Neuronal stem cell (in vitro differentiated cells): Measurements from ENCODE around the gene STX10.
"Not testable (repeated sequence)": the region's sequence is repeated elsewhere in the genome, so short reads cannot be mapped to it uniquely, and the experiment has no call there.

Experiments used
- DNase-seq: peaks from one replicate; pipeline ENCODE4 v3.0.0-alpha.2; 2013; ENCODE audit warnings: low spot score
- H2AFZ ChIP-seq: one replicate; pipeline ENCODE4 v1.6.1; 2013; ENCODE audit warnings: mild to moderate bottlenecking, low read length, inconsistent platforms
- H2AK5ac ChIP-seq: 2 replicates; pipeline ENCODE4 v1.6.1; 2013; ENCODE audit warnings: low read depth, mild to moderate bottlenecking, inconsistent platforms, low read length, moderate library complexity, mixed read lengths
- H2BK120ac ChIP-seq: 2 replicates; pipeline ENCODE4 v1.6.1; 2013; ENCODE audit warnings: low read depth, mild to moderate bottlenecking, inconsistent platforms, low read length, moderate library complexity, mixed read lengths
- H2BK12ac ChIP-seq: one replicate; pipeline ENCODE4 v1.6.1; 2013; ENCODE audit warnings: low read length, inconsistent platforms
- H2BK15ac ChIP-seq: 2 replicates; pipeline ENCODE4 v1.6.1; 2013; ENCODE audit warnings: mild to moderate bottlenecking, low read length, inconsistent platforms, mixed read lengths
- H2BK5ac ChIP-seq: one replicate; pipeline ENCODE4 v1.6.1; 2013; ENCODE audit warnings: inconsistent platforms, mild to moderate bottlenecking, low read length, moderate library complexity
- H3K14ac ChIP-seq: one replicate; pipeline ENCODE4 v1.6.1; 2013; ENCODE audit warnings: low read length, inconsistent platforms
- H3K18ac ChIP-seq: 2 replicates; pipeline ENCODE4 v1.6.1; 2013; ENCODE audit warnings: low read length, inconsistent platforms
- H3K23ac ChIP-seq: 2 replicates; pipeline ENCODE4 v1.6.1; 2013; ENCODE audit warnings: low read depth, mild to moderate bottlenecking, mixed read lengths, low read length, inconsistent platforms; ENCODE audit not compliant: poor library complexity
- H3K27ac ChIP-seq: replicated peaks from 3 replicates; pipeline ENCODE4 v1.5.1; 2013; ENCODE audit warnings: low read length, inconsistent platforms
- H3K27me3 ChIP-seq, 3 experiments: 2 replicates each; pipeline ENCODE4 v1.6.1; 2013; ENCODE audit warnings: low read length in 3 of 3, mild to moderate bottlenecking in 2 of 3, inconsistent platforms in 1 of 3, low read depth in 1 of 3, mixed read lengths in 1 of 3, moderate library complexity in 1 of 3; ENCODE audit not compliant: control insufficient read depth in 3 of 3, insufficient read depth in 3 of 3
- H3K36me3 ChIP-seq, 2 donors: replicated peaks in 1 of 2; 2 replicates each; pipeline ENCODE4 v1.6.1; 2013; ENCODE audit warnings: low read length in 2 of 2; ENCODE audit not compliant: control insufficient read depth in 2 of 2, insufficient read depth in 2 of 2
- H3K4ac ChIP-seq: 2 replicates; pipeline ENCODE4 v1.6.1; 2013; ENCODE audit warnings: inconsistent platforms, mild to moderate bottlenecking, low read length, moderate library complexity
- H3K4me1 ChIP-seq, 2 donors: 1 replicate in 1 of 2; 2 replicates in 1 of 2; pipeline ENCODE4 v1.6.1; 2013; ENCODE audit warnings: low read length in 2 of 2, low read depth in 1 of 2; ENCODE audit not compliant: control insufficient read depth in 2 of 2, insufficient read depth in 1 of 2
- H3K4me2 ChIP-seq: one replicate; pipeline ENCODE4 v1.6.1; 2013; ENCODE audit warnings: mild to moderate bottlenecking, low read length, inconsistent platforms; ENCODE audit not compliant: insufficient read depth, poor library complexity, severe bottlenecking
- H3K4me3 ChIP-seq, 2 donors: 2 replicates each; pipeline ENCODE4 v1.5.1; 2013; ENCODE audit warnings: low read length in 2 of 2, mild to moderate bottlenecking in 2 of 2, inconsistent platforms in 1 of 2, moderate library complexity in 1 of 2
- H3K79me1 ChIP-seq: one replicate; pipeline ENCODE4 v1.6.1; 2013; ENCODE audit warnings: low read depth, mild to moderate bottlenecking, inconsistent platforms, low read length, moderate library complexity
- H3K9ac ChIP-seq: one replicate; pipeline ENCODE4 v1.6.1; 2013; ENCODE audit warnings: mild to moderate bottlenecking, low read depth, low read length, inconsistent platforms; ENCODE audit not compliant: poor library complexity
- H3K9me3 ChIP-seq, 2 donors: replicated peaks in 1 of 2; 2 replicates each; pipeline versions ENCODE3 to v1.6.1; 2013; ENCODE audit warnings: low read length in 2 of 2, mild to moderate bottlenecking in 2 of 2, inconsistent platforms in 1 of 2, low read depth in 1 of 2, mixed read lengths in 1 of 2, moderate library complexity in 1 of 2; ENCODE audit not compliant: control insufficient read depth in 2 of 2, insufficient read depth in 1 of 2
- H4K8ac ChIP-seq: one replicate; pipeline ENCODE4 v1.6.1; 2013; ENCODE audit warnings: low read depth, mild to moderate bottlenecking, inconsistent platforms, low read length, moderate library complexity
- H4K91ac ChIP-seq: one replicate; pipeline ENCODE4 v1.6.1; 2013; ENCODE audit warnings: low read length, low read depth, mild to moderate bottlenecking, inconsistent platforms; ENCODE audit not compliant: poor library complexity
- WGBS, 2 donors: extraction: QIAGEN DNeasy Blood & Tissue Kit; methylation state at CpG; one replicate each; pipeline ENCODE4 v1.1.7; 2013; ENCODE audit warnings: missing lambda C conversion rate in 2 of 2, mixed read lengths in 1 of 2; ENCODE audit not compliant: insufficient read length in 2 of 2, insufficient replicate concordance in 1 of 2; ENCODE audit errors: extremely low coverage in 2 of 2; 5-methylcytosine and 5-hydroxymethylcytosine counted together

STX10 gene

GRCh38 chr19:13189600-13189999, 39.4 kb upstream of the STX10 start:
- Histone ChIP-seq H3K23ac (no peak overlapping the region), H3K4me1 (no peaks in the 10 kb centered on the region), H3K36me3 (no peaks in the 10 kb centered on the region), H4K8ac (no peak overlapping the region), H4K91ac (no peak overlapping the region), H2AK5ac (no peak overlapping the region), H2BK15ac (no peak overlapping the region), H3K14ac (no peak overlapping the region), H3K9ac (no peak overlapping the region), H3K18ac (no peak overlapping the region), H3K27ac (no peak overlapping the region), H2BK12ac (no peak overlapping the region), H3K4ac (no peak overlapping the region), H3K4me2 (no peak overlapping the region), H2BK5ac (no peak overlapping the region), H2BK120ac (no peak overlapping the region), H2AFZ (no peak overlapping the region), H3K9me3 (no peaks in the 10 kb centered on the region), H3K4me3 (no peak overlapping the region), H3K79me1 (no peaks in the 10 kb centered on the region), H3K27me3 (no peaks in the 10 kb centered on the region)
- no CpG with 5 or more reads among the region's 4 CpGs for WGBS, 2 donors
- no peak for DNase-seq

- Histone ChIP-seq H2AK5ac (no peak overlapping the region), H3K79me1 (no peaks in the 10 kb centered on the region), H3K23ac (no peak overlapping the region), H2BK15ac (no peak overlapping the region), H4K8ac (no peak overlapping the region), H2BK12ac (no peak overlapping the region), H3K14ac (no peak overlapping the region), H3K36me3 (no peaks in the 10 kb centered on the region), H3K4me1 (no peaks in the 10 kb centered on the region), H3K9me3 (no peaks in the 10 kb centered on the region), H3K18ac (no peak overlapping the region), H2BK120ac (no peak overlapping the region), H4K91ac (no peak overlapping the region), H3K27me3 (no peaks in the 10 kb centered on the region), H3K4me2 (no peak overlapping the region), H3K4ac (no peak overlapping the region), H3K4me3 (no peak overlapping the region), H2BK5ac (no peak overlapping the region), H3K9ac (no peak overlapping the region), H2AFZ (no peak overlapping the region), H3K27ac (no peak overlapping the region)
- DNase-seq, result no peak
- no CpG with 5 or more reads among the region's 4 CpGs for WGBS, 2 donors
Observed at GRCh38 chr19:13187419-13187818, 37.2 kb upstream of the STX10 start.

- WGBS, 2 donors, result no CpG with 5 or more reads among the region's 38 CpGs
Observed at GRCh38 chr19:13186688-13187087, 36.5 kb upstream of the STX10 start.

DNA sequence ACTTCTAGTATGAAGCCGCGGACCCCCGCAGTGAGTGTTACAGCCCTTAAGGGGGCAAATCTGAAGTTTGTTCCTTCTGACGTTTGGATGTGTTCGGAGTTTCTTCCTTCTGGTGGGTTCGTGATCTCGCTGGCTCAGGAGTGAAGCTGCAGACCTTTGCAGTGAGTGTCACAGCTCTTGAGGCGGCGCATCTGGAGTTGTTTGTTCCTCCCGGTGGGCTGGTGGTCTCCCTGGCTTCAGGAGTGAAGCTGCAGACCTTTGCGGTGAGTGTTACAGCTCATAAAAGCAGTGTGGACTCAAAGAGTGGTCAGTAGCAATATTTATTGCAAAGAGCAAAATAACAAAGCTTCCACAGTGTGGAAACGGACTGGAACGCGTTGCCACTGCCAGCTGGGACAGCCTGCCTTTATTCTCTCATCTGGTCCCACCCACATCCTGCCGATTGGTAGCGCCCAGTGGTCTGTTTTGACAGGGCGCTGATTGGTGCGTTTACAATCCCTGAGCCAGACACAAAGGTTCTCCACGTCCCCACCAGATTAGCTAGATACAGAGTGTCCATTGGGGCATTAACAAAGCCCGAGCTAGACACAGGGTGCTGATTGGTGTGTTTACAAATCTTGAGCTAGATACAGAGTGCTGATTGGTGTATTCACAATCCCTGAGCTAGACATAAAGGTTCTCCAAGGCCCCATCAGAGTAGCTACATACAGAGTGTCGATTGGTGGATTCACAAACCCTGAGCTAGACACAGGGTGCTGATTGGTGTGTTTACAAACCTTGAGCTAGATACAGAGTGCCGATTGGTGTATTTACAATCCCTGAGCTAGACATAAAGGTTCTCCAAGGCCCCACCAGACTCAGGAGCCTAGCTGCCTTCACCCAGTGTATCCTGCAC, 35.8 kb upstream of the STX10 start:
- H3K9me3 ChIP-seq, H2BK12ac ChIP-seq, H3K27me3 ChIP-seq, H3K36me3 ChIP-seq, H3K23ac ChIP-seq, H3K18ac ChIP-seq, DNase-seq, H3K4me2 ChIP-seq, H3K4ac ChIP-seq, H3K14ac ChIP-seq, H4K91ac ChIP-seq, H3K27ac ChIP-seq, H4K8ac ChIP-seq, H3K9ac ChIP-seq, H2BK15ac ChIP-seq, H2BK5ac ChIP-seq, H2AK5ac ChIP-seq, H3K79me1 ChIP-seq, H2BK120ac ChIP-seq, H3K4me3 ChIP-seq, H3K4me1 ChIP-seq: not testable (repeated sequence)
- H2AFZ ChIP-seq, result peak overlapping the region; percentile 28
- no CpG with 5 or more reads among the region's 22 CpGs for WGBS, 2 donors

More at GRCh38 chr19:13186688-13187087, 36.5 kb upstream of the STX10 start:
- not testable (repeated sequence) for H2BK15ac ChIP-seq, H2BK12ac ChIP-seq, H4K8ac ChIP-seq, H2BK5ac ChIP-seq, H3K36me3 ChIP-seq, H3K27me3 ChIP-seq, H3K18ac ChIP-seq, H3K9ac ChIP-seq, H3K9me3 ChIP-seq, H3K4me1 ChIP-seq, H2BK120ac ChIP-seq, H3K14ac ChIP-seq, H3K4me2 ChIP-seq, H2AFZ ChIP-seq, H2AK5ac ChIP-seq, H3K27ac ChIP-seq, H4K91ac ChIP-seq, H3K4ac ChIP-seq, DNase-seq, H3K79me1 ChIP-seq, H3K23ac ChIP-seq, H3K4me3 ChIP-seq
